HUES64 (cell line): ENCODE measurements around the gene CCDC66. TPM values are rescaled to one million over a fixed set of nuclear protein-coding genes. Genes with fewer than 3 reads are reported as not detected.
"Not testable (repeated sequence)": the region's sequence is repeated elsewhere in the genome, so short reads cannot be mapped to it uniquely, and the experiment has no call there.

ENCODE experiments used
- H3K27ac ChIP-seq: 2 replicates; pipeline ENCODE4 v1.7.0; 2013; ENCODE audit warnings: low read depth, low read length, inconsistent platforms
- H3K27me3 ChIP-seq: 2 replicates; pipeline ENCODE4 v1.6.1; 2013; ENCODE audit warnings: mild to moderate bottlenecking, low read length; ENCODE audit not compliant: insufficient read depth
- H3K36me3 ChIP-seq: 2 replicates; pipeline ENCODE4 v1.6.1; 2013; ENCODE audit warnings: mild to moderate bottlenecking, low read length; ENCODE audit not compliant: insufficient read depth
- H3K4me1 ChIP-seq: 2 replicates; pipeline ENCODE4 v1.6.1; 2013; ENCODE audit warnings: mild to moderate bottlenecking, low read length, moderate library complexity; ENCODE audit not compliant: insufficient read depth
- H3K4me3 ChIP-seq: 2 replicates; pipeline ENCODE4 v1.5.1; 2013; ENCODE audit warnings: mild to moderate bottlenecking, low read length, moderate library complexity
- H3K9ac ChIP-seq: 2 replicates; pipeline ENCODE4 v1.6.1; 2013; ENCODE audit warnings: mild to moderate bottlenecking, low read depth, low read length
- H3K9me3 ChIP-seq: 2 replicates; pipeline ENCODE4 v1.6.1; 2013; ENCODE audit warnings: low read depth, low read length; ENCODE audit not compliant: insufficient read depth
- WGBS: fragments of 150-250, 120-280 bp; methylation state at CpG from one replicate; pipeline ENCODE4 v1.1.7; 2013; ENCODE audit warnings: missing lambda C conversion rate; 5-methylcytosine and 5-hydroxymethylcytosine counted together
- polyA plus RNA-seq, 2 experiments: library from polyadenylated mRNA; stranded (reverse); fragments of 50-300 nt; gene quantifications; one replicate each; pipeline ENCODE4 v1.2.3, GENCODE V29; 2013

The CCDC66 gene
- 12.6 TPM for polyA plus RNA-seq (2013, experiment 1 of 2)
- 17.2 TPM for polyA plus RNA-seq (2013, experiment 2 of 2)

- H3K36me3 ChIP-seq, result peaks cover 33% of the 10 kb centered on the region
- peak within 1 kb of the TSS; percentile 94 for H3K9ac ChIP-seq
- WGBS, result under 1% methylated on average over 54 of the region's 54 CpGs
- peaks cover 11% of the 10 kb centered on the region; the same call in 1 of the 2 replicates for H3K4me1 ChIP-seq
- H3K4me3 ChIP-seq, result peak within 1 kb of the TSS; percentile 94
- peak within 1 kb of the TSS; percentile 89 for H3K27ac ChIP-seq
- H3K27me3 ChIP-seq, result no peaks in the 10 kb centered on the region
- H3K9me3 ChIP-seq, result no peaks in the 10 kb centered on the region
Observed at GRCh38 chr3:56556908-56557830, at the start of gene CCDC66. TSS of gene CCDC66 (plus strand) at chr3:56557175. CDS start at chr3:56557243, 68 bp downstream.

DNA sequence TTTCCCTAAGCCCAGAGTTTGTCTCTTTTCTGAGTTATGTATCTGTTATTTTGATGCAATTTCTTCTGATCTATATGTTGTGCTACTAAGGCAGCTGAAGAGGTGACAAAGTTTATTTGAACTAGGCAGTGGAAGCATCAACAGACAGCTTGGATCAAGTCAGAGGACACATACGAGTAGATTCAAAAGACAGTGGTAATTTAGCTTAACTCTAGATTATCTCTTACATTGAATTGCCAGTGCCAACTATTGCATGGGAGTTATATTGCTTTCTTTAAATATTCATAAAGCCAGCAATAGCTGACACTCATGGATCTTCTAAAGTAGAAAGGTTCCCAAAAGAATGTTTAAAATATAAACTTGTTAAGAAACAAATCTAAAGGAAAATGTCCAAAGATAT lies 37.3 kb upstream of the CCDC66 start:
- Histone ChIP-seq H3K36me3 (no peaks in the 10 kb centered on the region), H3K27me3 (no peaks in the 10 kb centered on the region)
- WGBS, result 88% methylated on average over 1 of the region's 1 CpG

DNA sequence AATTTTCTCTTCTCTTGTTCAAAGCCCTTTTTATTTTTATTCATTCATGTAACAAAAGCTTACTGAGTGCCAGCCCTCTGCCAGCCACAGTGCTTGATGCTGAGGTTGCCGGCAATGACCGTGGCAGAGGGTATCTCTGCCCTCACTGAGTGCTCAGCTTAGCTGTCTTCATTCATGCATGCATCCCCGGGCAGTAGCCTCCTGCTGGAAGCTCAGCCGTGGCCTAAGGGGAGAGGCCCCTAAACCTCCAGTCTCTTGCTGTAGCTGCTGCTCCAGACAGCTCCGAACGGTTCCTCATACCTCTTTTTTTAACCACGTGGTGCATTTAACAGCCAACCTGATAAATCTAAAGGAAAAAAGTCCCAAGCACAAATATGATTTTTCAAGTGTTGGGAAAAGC lies 34.6 kb upstream of the CCDC66 start:
- 63% methylated on average over 7 of the region's 7 CpGs for WGBS
- no peaks in the 10 kb centered on the region for H3K27me3 ChIP-seq
- no peak overlapping the region for H3K9ac ChIP-seq
- no peaks in the 10 kb centered on the region for H3K9me3 ChIP-seq
- no peak overlapping the region for H3K4me3 ChIP-seq
- H3K4me1 ChIP-seq, result peaks cover 10% of the 10 kb centered on the region; the same call in 1 of the 2 replicates
- no peaks in the 10 kb centered on the region for H3K36me3 ChIP-seq
- no peak overlapping the region for H3K27ac ChIP-seq

More for the DNA sequence above, 37.3 kb upstream of the CCDC66 start:
- Histone ChIP-seq H3K9me3 (0 out of 2 replicates have a peak, but pooled peaks cover 1% of the 10 kb centered on the region), H3K4me1 (no peaks in the 10 kb centered on the region), H3K27ac (no peak overlapping the region), H3K9ac (no peak overlapping the region), H3K4me3 (no peak overlapping the region)

DNA sequence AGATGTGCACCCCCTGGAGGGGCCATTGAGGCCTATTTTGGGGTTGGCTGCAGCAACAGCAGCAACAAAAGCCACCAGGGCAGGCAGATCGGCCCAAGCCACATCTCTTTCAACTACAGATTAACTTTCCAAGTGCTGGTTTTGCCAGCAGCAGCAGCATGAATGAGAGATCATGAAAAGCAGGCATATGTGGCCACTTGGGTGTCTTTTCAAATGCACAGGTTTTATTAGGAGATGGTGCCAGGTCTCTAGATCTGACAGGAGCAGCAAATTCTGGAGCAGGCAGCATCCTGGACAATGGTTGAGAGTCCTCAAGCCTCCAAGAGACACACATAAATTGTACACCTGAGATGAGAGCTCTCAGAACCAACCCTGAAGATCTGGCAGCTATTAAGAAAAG lies 31.7 kb upstream of the CCDC66 start:
- no peak overlapping the region for H3K9ac ChIP-seq
- no peak overlapping the region for H3K27ac ChIP-seq
- no peaks in the 10 kb centered on the region for H3K27me3 ChIP-seq
- 78% methylated on average over 1 of the region's 1 CpG for WGBS
- peaks cover 10% of the 10 kb centered on the region; the same call in 1 of the 2 replicates for H3K4me1 ChIP-seq
- H3K4me3 ChIP-seq, result no peak overlapping the region
- no peaks in the 10 kb centered on the region for H3K9me3 ChIP-seq
- H3K36me3 ChIP-seq, result no peaks in the 10 kb centered on the region

DNA sequence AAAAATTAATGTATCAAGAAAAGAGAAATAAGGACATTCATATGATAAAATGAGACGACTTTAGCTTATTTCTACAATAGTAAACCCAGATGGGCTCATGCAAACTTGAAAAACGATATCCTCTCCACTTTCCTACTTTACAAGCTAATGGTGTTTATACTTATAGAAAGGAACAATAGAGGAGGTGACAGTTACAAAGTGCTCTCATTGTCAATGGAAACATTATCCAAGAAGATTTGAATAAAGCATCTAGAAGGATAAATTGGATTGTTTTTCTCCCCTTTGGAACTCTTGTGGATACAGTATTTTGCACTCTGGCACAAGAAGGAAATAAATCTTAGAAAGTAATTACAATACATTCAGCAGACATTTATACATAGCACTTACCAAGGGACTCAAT lies 20.2 kb upstream of the CCDC66 start:
- Histone ChIP-seq H3K27me3 (no peaks in the 10 kb centered on the region), H3K36me3 (no peaks in the 10 kb centered on the region), H3K9me3 (no peaks in the 10 kb centered on the region), H3K27ac (no peak overlapping the region), H3K9ac (no peak overlapping the region), H3K4me1 (no peaks in the 10 kb centered on the region), H3K4me3 (no peak overlapping the region)
- no CpG with 5 or more reads among the region's 2 CpGs for WGBS

DNA sequence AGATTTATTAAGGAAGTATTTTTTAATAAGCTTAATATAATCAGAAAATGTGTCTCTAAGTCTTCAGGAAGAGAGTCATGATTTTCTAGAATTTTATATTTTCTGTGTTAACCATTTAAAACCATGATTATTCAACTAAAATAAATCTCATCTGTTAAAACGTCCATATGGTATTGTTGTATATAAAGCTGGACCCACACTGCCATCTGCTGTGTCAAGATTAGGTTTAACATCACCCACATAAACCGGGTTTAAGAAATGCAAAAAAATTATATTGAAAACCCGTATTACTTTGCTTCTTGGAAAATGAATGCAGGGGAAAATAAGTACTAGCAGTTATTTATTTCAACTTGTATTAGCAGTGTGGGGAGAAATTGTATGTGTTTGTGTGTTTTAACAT lies 9.5 kb upstream of the CCDC66 start:
- Histone ChIP-seq H3K27ac (no peak overlapping the region), H3K36me3 (no peaks in the 10 kb centered on the region), H3K4me3 (no peak overlapping the region), H3K9ac (no peak overlapping the region), H3K9me3 (no peaks in the 10 kb centered on the region), H3K27me3 (no peaks in the 10 kb centered on the region), H3K4me1 (no peaks in the 10 kb centered on the region)
- WGBS, result 78% methylated on average over 1 of the region's 3 CpGs

DNA sequence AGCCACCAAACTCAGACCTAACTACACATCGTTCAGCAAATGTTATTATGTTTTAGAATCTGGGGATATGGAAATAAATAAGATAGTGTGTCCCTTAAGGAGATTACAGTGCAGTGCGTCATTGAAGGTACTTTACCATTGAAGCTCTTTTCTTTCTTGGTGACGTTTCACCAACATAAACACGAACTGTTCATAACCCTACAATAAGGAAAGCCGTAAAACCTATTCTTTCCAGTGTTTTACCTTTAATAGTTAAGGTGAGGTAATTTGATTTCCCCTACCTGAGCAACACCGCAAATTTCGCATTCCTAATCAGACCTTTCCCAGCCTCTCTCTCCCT lies 826 bp downstream of the CCDC66 start:
- no peaks in the 10 kb centered on the region for H3K27me3 ChIP-seq
- H3K9ac ChIP-seq, result peak overlapping the region; percentile 94
- no peak overlapping the region for H3K27ac ChIP-seq
- H3K4me3 ChIP-seq, result peak overlapping the region; percentile 94
- H3K36me3 ChIP-seq, result peaks cover 39% of the 10 kb centered on the region
- no peaks in the 10 kb centered on the region for H3K9me3 ChIP-seq
- H3K4me1 ChIP-seq, result peaks cover 11% of the 10 kb centered on the region; the same call in 1 of the 2 replicates
- 21% methylated on average over 3 of the region's 7 CpGs for WGBS

DNA sequence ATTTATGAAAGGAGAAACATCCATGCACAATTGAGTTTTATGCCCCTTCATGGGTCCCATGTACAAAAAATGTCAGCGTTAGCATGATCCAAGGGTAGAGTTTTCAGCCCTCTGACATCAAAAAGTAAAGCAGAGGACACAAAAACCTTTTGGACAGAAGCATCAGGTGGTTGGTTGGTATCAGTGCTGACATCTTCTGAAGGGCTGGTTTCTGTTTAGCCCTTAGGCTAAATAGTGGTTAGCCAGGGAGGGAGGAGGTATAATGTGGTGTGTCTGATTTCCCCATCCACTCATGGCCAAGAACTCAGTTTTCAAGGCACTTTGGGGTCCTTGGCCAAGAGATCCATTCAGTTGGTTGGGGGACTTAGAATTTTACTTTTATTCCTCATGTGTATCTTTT lies 16.5 kb downstream of the CCDC66 start:
- Histone ChIP-seq H3K4me3 (no peak overlapping the region), H3K9me3 (no peaks in the 10 kb centered on the region), H3K36me3 (peaks cover 61% of the 10 kb centered on the region), H3K4me1 (no peaks in the 10 kb centered on the region), H3K27ac (no peak overlapping the region), H3K9ac (no peak overlapping the region), H3K27me3 (no peaks in the 10 kb centered on the region)
- 95% methylated on average over 1 of the region's 1 CpG for WGBS

GRCh38 chr3:56581941-56582340 lies 25.0 kb downstream of the CCDC66 start:
- not testable (repeated sequence) for H3K4me1 ChIP-seq, H3K4me3 ChIP-seq, H3K27ac ChIP-seq, H3K27me3 ChIP-seq, H3K9ac ChIP-seq
- peaks cover 21% of the 10 kb centered on the region for H3K9me3 ChIP-seq
- H3K36me3 ChIP-seq, result peaks cover 27% of the 10 kb centered on the region
- WGBS, result 92% methylated on average over 12 of the region's 12 CpGs

- H3K27ac ChIP-seq, H3K4me1 ChIP-seq, H3K9ac ChIP-seq, H3K27me3 ChIP-seq, H3K4me3 ChIP-seq: not testable (repeated sequence)
- peaks cover 21% of the 10 kb centered on the region for H3K9me3 ChIP-seq
- 96% methylated on average over 28 of the region's 28 CpGs for WGBS
- H3K36me3 ChIP-seq, result peaks cover 30% of the 10 kb centered on the region
Observed at GRCh38 chr3:56584275-56584674, 27.3 kb downstream of the CCDC66 start.

DNA sequence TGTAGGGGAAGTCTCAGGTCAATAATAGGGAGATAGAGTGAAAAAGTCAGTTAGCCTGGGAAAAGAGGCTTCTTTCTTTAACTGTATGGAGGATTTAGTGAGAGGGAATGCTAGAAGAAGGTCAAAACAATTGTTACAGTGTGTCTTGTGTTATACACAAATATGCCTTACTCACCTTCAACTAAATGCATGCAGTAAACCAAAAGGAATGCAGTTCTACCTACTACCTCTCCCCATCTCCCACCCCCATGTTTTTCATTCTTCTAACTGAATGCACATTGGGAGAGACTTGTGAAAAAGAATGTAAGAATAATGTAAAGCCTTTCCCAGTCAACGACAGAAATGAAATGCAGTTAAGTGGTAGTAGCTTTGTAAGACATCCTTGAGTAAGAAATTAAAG lies 33.8 kb downstream of the CCDC66 start:
- H3K4me3 ChIP-seq, result no peak overlapping the region
- H3K4me1 ChIP-seq, result peaks cover 13% of the 10 kb centered on the region; the same call in 1 of the 2 replicates
- peak overlapping the region; percentile 12; the same call in 1 of the 2 replicates for H3K27ac ChIP-seq
- no peaks in the 10 kb centered on the region for H3K27me3 ChIP-seq
- H3K9me3 ChIP-seq, result peaks cover 2% of the 10 kb centered on the region; the same call in 1 of the 2 replicates
- H3K36me3 ChIP-seq, result peaks cover 31% of the 10 kb centered on the region
- WGBS, result 63% methylated on average over 1 of the region's 1 CpG
- no peak overlapping the region; the same call in 1 of the 2 replicates for H3K9ac ChIP-seq
